ENCODE results near the gene PTPRD.

DNA sequence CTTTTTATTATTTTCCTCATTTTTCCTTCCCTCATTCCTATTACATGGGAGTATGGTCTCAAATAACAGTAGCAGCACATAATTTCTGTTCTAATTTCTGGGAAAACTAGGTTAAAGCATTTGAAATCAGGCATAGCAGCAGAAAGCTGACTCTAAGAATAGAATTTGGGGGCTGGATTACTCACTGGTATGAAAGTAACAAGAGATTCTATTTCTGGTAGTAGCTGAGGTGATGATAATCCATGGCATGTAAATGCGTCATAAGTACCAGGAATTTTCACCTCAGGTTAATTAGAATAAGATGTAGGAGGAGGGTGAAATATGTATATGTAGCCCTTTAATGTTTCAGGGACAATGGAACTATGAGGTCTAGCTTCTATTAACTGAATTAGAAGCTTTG is 662.0 kb downstream of the PTPRD start:
- TF ChIP-seq, protein P1, sequence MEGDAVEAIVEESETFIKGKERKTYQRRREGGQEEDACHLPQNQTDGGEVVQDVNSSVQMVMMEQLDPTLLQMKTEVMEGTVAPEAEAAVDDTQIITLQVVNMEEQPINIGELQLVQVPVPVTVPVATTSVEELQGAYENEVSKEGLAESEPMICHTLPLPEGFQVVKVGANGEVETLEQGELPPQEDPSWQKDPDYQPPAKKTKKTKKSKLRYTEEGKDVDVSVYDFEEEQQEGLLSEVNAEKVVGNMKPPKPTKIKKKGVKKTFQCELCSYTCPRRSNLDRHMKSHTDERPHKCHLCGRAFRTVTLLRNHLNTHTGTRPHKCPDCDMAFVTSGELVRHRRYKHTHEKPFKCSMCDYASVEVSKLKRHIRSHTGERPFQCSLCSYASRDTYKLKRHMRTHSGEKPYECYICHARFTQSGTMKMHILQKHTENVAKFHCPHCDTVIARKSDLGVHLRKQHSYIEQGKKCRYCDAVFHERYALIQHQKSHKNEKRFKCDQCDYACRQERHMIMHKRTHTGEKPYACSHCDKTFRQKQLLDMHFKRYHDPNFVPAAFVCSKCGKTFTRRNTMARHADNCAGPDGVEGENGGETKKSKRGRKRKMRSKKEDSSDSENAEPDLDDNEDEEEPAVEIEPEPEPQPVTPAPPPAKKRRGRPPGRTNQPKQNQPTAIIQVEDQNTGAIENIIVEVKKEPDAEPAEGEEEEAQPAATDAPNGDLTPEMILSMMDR (conservative IDR thresholded peaks at IDR 0.05; ENCODE audit: low read depth, low read length) = no peak
- TF ChIP-seq EZH2 (IDR thresholded peaks at IDR 0.05; ENCODE audit: borderline replicate concordance, low read depth, low read length, poor library complexity, severe bottlenecking) = no peak
